Stimulated activated CD8-positive, alpha-beta memory T cell treated with anti-CD3 and anti-CD28 coated beads, Interleukin-4, amount 100 ng/mL, for 4 hours (primary cell): ENCODE measurements around the gene ALAS1.

Experiments used
- DNase-seq, 2 donors: peaks; one replicate each; pipeline ENCODE4 v3.0.0-alpha.2; 2020; ENCODE audit warnings: low read depth in 2 of 2, low spot score in 1 of 2

Gene ALAS1

DNA sequence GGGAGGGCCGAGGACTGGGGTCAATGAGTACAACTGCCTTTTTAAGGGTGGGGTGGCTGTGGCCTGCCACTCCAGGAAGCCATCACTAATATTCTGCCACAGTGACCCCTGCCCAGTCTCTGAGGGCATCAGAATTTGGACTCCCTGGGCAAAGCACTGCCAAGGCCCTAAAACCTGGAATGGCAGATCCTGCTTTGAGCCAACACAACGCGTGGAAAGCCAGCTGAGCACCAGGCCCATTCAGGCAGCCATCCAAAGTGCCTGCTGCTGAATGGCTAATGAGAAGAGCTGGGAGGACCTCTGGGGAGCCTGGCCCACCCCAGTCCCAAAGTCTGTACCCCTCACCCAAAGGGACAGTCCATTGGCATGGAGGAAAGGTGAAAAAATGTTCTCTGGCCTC, 36.0 kb downstream of the ALAS1 start:
- no peak for DNase-seq

DNA sequence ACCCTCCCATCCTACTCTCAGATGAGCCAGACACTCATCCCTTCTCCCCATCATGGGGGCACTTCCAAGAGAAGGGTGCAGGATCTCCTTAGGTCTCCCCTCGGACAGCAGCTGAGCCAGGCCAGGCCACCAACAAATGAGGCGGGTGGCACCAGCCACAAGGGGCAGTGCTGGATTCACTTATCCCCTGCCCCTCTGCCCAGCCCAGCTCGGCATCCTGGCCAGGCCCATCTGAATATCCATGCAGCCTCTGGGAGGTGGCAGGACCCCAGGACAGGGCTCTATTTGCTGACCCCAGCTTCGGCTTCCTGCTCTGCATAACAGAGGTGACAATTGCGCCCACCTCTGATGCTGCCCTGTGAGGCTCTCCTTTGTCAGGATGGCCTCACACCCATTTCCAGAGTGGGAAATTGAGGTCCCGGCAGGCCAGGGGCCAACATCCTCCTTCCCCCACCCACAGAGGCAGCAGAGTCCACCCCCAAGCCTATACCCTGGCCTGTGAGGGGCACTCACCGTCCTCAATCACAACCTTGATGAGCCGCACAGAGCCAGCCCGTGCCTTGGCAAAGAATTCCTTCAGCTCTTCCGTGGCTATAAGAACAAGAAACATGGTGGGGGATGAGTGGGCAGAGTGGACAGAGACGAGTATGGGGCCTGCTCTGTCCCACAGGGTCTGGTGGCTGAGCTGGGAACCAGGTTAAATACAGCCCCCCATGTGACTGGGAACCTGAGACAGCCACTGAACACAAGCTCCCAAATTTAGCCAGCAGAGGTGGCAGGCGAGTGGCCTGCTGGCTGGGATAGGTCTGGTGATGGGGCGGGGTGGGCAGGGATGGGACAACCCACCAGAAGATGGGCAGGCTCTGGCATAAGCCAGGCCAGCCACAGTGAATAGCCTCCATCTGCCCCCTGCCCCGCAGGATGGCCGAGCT, 36.8 kb downstream of the ALAS1 start:
- no peak for DNase-seq

DNA sequence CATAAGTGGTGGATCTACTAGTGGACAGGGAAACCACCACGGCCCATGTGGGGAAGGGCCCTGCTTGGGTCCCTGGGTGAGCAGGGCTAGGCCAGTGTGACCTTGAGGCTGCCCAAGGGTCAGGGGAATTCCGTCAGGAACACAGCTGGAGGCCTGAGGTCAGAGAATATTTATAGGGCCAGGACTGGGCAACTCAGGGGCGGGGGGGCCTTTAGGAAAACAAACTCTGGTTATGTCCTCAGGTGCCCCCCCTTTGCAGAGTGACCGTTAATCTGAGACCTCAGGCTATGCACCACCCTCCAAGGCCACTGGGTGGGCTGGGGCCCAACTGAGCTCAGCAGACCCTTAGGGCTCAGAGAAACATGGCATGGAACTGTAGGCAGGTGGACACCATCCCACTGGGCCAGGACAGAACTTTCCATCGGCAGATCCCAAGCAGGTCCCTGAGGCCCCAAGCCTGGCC, 38.5 kb downstream of the ALAS1 start:
- DNase-seq = no peak

DNA sequence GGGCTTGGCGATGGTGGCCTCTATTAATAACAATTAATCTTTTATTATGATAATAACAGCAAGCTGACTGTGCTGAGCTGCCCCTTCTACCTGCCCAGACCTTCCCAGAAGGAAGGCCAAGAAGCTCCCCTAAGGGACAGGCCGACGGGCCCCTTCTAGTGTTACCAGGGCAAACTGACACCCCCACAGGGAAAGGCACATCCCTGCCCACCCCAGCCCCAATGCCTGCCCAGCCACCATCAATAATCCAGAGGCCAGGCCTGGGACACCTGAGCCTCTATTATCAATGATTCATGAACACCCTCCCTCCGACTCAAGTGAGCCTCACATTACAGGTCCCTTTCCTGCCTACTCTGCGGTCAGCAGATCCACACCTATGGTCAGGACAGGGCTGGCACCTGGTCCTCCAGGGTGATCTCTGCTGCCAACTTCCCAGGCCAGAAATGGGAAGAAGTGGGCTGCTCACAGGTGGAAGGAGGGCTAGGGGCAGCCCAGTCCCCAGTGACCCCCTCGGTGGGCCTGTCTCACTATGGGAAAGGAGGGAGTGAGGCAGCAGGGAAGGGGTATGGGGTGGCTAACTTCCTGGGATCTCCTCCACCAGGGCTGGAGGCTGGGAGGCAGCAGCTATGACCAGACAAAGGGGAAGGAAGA, 39.2 kb downstream of the ALAS1 start:
- DNase-seq = no peak

DNA sequence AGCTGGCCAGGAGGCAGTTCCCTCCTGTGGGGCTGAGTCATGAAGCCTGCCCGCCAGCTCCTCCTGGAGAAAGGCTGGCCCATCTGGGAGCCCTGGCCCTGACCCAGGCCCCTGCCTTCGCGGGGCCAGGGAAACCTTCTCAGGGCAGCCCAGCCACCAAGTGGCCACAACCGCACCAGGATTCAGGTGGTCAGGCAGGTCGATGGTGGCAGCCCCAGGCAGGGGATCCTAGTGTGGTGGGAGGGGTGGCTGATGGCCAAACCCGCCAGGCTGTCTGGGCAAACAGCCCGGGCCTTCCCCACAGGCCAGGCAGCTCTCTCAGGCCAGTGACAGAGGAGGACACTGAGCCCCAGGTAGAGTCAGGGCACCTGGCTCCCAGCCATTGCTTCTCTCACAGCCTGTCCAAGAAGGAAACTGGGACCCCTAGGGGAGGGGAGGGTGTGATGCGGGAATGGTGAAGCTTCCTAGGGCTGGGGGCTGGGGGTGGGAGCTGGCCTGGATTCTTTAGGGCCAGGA, 39.8 kb downstream of the ALAS1 start:
- no peak for DNase-seq

DNA sequence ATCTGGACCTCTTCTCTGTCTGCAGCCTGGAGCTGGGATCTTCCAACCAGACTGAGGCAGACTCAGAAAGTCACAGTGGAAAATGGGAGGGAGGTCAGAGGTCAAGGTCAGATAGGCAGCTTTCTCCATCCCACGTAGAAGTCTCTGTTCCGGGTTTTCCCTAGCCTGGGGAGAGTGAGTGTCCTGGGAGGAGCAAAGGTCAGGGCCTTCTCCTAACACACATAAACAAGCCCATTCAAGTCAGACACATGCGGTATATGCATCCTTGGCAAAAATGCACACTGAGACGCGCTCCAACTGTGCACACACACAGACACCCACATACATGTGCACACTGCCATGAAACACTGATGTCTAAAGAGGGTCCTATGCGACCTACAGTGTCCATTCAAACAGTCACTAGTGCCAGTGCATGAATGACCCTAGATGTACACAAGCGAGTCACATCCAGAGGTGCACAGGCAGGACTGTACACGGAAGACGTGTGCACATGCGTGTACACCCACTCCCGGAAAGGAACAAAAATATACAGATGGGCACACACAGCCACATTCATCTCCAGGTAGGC, 40.3 kb downstream of the ALAS1 start:
- DNase-seq = no peak

DNA sequence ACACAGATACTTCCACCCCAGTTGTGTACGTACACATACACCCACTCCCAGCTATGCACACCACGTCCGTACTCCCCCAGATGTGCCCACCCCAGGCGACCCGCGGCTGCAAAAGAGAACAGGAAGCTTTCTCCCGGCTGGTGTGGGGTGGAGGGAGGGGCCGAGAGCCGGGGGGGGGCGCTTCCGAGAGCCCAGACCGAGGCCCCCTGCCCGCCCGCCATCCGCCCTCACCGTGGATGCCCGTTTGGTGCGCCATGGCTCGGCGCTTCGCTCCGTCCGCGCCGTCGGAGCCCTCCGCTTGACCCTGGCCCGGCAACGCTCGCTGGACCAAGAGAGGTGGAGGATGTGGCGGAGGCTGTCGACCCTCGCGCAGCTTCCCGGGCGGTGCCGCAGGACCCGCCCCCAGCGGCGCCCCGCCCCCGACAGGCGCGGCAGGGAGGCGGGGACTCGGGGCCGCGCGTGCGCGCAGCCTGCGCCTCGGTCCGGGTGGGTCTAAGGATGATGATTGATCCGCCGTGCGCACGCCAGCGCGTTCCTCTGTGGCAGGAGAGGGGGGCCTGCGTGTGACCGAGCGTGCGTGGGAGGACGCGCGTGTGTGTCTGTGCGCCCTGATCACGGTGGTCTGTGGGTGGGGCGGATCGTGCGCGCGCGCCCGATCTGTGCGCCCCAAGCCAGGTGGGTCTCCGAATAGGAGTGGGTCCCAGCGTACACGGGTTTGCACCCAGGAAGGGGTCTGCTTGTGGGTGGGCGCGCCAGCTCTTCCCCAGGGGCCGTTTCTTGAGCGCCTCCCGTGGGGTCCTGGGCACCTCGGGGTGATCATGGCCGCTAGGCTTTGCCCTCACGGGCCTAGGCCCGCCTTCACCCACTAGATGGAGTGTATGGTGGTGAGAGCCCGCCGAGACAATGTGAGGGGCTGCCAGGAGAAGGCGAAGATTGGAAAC, 41.1 kb downstream of the ALAS1 start, which contains the start of gene TWF2:
Gene TWF2, minus strand, starts transcription at position 398 of the 941 bp plus-strand sequence. Its CDS starts 142 bp downstream, at position 256.
- peak; percentile 74 to 87 for DNase-seq

DNA sequence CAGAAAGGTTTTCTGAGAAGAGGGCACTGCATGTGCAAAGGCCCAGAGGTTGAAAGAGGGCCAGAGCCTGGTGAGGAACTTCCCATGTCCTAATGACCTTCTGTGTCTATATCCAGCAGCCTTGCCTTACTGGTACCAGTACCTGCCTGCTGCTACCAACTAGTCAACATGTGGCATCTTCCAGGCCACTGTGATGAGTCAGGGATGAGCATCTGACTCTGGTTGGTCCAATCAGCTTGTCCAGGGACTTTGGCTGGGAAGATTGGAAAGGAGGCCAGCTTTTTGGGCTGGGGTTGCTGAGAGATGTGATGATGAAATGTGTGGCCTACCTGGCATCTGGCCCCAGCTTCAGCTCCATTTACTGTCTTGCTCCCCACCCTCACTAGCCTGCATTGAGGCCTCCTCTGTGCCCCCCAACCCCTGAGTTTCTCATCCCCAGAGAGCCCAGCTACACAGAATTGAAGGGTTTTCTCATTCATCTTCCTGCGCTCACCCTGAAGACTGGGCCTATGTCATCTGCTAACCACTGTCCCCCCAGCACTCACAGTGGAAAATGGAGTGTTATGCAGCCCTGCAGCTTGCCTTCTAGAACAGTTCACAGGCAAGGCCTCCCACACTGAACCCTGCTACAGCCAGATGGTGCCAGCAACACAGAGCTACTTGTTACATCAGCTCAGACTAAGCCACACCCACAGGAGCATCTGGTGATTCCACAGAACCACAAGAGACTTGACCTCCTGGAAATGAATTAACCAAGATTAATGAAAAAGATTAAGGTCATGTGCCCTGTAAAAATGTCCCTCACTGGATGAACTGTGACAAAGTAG, 42.3 kb downstream of the ALAS1 start:
- DNase-seq = peak in 1 of 2 donors; percentile 30

DNA sequence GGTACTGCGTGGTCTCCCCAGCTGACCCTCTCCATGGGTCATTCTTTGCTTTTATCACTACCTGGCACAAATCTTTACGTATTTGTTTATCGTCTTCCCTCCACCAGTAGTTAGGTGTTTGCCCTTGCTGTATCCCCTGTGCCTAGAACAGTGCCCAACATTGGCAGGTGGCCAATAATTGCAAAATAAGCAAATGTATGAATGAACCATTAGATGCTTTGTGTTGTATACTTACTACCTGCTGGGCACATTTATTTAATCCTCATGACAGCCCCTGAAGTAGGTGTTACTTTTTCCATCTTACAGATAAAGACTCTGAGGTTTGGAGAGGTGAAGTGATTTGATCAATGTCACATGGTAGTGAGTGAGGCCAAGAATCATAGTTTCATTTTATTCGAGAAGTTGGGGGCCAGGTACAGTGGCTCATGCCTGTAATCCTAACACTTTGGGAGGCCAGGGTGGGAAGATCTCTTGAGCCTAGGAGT, 43.0 kb downstream of the ALAS1 start:
- no peak for DNase-seq

DNA sequence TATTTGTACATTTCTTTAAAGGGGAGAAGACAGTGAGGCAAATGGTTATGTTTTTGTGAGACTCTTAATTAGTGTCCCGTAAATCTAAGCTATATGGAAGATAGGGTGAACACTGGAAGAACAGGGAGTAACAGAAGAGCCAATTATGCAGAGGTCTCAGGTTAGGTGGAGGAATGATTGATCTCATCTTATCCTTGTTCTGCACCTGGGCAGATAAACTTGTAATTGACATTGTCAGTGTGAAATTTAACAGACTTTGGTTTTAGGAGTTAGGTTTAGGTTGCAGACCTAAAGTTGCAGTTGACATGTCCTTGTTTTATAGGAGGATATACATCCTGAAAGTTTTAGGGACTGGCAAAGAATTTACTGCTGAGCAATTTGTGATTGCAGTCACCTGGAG, 44.1 kb downstream of the ALAS1 start:
- DNase-seq = no peak

DNA sequence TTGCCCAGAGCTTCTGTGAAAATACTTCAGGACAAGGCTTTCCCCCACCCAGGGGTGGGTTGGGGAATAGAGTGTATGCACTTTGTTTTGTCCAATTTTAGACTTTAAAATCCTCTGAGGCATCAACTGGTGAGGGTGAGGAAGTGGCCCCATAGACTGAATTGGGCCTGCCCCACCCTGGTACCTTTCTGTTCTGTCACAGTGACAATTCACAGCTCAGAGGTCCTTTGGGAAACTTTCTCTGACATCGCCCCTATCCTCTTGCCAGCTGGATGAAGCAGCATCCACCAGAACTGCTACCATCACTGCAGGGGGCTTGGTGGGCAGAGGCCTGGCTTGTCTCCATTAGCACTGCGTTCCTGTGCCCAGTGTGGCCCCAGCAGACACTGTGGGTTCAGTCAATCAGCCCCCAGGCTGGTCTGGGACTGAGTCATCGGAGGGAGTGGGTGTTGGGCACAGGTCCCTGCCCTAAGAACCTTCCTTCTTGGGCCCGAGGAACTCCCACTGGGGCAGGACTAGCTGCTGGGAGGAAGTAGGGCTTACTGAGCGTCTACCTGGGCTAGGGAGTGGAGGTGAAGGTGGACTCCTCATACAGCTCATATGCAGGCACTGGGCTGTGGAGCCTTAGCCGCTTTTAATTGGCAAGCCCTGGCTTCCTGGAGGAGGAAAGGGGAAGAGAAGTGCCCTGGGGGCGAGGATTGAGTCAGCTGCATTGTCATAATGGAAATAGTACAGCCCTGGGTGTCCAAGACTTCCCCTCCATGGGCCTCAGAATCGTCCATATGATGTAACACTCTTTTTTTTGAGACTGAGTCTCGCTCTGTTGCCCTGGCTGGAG, 46.0 kb downstream of the ALAS1 start:
- no peak for DNase-seq

DNA sequence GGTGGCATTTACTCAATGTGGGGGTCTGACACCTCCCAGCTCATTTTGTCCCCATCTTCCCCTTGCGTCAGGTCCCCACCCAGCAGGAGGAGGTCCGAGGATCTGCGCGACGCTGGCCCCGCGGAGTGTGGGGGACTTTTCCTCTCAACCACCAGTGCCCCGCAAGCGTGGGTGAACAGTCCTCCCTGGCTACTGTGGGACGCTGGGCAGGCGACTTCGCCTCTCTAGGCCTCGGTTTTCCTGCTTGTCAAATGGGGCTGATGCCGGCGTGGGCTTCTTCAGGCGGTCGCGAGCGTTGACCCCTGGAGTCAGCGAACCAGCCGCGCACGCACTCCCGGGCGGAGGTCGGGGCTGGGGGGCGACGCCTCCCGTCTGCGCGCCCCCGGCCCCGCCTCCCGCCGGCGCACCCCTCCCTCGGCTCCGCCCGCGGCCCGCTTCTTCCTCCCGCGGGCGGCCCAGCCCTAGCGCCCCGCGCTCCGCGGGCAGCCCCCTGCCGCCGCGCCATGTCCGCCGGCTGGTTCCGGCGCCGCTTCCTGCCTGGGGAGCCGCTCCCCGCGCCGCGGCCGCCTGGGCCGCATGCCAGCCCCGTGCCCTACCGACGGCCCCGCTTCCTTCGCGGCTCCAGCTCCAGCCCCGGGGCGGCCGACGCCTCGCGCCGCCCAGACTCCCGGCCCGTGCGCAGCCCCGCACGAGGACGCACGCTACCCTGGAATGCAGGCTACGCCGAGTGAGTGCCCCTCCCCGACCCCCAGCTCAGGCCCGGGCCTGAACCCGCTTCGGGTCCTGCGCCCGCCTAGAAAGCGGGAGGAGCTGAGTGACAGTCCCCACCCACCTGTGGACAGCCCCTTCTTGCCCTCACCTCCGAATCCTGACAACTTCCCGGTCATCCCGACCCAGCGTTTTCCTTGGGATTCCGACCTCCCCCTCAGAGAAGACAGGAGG, 47.6 kb downstream of the ALAS1 start, which contains the start of gene PPM1M:
Gene PPM1M, plus strand, starts transcription at position 438 of the 942 bp plus-strand sequence. Its CDS starts 66 bp downstream, at position 504.
- DNase-seq = peak in 1 of 2 donors; percentile 30

DNA sequence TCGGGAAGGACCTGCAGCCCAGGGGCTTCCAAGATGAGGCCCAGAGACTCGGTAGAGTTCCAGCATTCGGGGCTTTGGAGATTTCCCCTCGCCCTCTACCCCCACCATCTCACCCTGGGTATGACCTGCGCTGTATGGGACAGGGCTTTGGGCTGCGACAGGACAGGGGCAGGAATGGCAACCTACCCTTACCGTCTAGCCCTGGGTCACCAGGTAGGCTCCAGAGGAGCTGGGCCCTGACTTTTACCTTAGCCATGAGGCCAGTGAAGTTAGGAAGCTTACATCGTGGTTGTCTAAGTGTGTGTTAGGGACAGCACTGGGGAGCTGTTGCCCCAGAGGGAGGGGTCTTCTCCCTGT, 48.3 kb downstream of the ALAS1 start:
- DNase-seq = no peak

DNA sequence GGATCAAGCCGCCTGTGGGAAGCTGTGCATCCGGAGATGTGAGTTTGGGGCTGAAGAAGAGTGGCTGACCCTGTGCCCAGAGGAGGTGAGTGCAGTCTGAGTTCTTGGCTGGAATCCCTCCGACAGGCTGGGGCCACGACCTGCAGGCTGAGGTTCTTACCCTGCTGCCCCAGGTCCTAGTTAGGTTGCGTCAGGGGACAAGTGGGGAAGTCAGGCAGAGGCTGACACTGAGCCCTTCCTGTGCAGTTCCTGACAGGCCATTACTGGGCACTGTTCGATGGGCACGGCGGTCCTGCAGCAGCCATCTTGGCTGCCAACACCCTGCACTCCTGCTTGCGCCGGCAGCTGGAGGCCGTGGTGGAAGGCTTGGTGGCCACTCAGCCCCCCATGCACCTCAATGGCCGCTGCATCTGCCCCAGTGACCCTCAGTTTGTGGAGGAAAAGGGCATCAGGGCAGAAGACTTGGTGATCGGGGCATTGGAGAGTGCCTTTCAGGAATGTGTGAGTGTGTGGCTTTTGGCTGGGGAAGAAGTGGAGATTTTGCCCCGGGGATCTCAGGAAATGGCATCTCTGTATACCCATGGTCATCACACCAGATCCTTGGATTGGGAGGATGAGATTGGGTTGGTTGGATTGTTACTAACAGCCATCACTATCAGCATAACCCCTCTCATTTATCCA, 48.9 kb downstream of the ALAS1 start:
- DNase-seq = no peak

DNA sequence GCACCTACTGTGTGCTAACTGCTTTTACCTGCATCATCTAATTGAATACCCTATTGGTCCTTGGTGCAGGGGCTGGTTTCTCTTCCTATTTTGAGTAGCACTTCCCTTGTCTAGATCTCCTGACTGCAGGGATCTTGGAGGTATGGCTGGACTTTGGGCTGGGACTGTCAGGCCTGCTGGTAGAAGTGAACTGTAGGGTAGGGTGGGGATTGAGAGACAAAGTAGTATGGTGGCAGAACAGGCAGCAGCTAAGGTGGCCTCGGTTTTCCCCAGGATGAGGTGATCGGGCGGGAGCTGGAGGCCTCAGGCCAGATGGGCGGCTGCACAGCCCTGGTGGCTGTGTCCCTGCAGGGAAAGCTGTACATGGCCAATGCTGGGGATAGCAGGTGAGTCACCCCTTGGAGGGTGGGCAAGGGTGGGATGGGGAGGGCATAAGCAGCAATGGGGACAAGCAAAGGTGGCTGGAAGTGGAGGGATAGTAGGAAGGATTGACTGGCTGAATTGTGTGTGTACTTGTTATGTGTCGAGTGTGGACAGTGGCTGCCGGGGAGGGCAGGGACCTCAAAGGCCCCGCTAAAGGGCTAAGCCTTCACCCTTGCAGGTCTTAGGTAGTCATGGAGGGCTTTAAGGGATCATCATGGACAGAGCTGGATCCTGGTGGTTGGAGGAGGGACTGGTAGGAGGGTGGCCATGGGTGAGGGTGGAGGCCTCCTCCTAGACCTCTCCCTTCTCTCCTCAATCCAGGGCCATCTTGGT, 49.6 kb downstream of the ALAS1 start:
- DNase-seq = no peak

DNA sequence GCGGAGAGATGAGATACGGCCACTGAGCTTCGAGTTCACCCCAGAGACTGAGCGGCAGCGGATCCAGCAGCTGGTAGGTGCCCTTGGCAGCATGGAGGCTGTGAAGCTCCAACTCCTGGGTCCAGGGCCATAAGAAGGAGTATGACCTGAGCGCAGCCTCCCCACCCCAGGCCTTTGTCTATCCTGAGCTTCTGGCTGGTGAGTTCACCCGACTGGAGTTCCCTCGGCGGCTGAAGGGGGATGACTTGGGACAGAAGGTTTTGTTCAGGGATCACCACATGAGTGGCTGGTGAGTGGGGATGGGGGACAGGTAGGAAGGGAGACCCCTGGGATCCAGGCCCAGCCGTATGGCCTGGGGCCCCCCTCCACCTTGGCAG, 50.2 kb downstream of the ALAS1 start:
- no peak for DNase-seq
